ENCODE data around the gene BRME1.

The BRME1 gene

GRCh38 chr19:13873834-13874515 lies 31.9 kb downstream of the BRME1 start:
- Histone ChIP-seq H3K4me3 (no peak overlapping the region), H3K9ac (ENCODE audit: insufficient read length) (no peak overlapping the region)
- DNase-seq (ENCODE audit: low read depth, low spot score): no peak

GRCh38 chr19:13872695-13873389 lies 33.1 kb downstream of the BRME1 start:
- TF ChIP-seq EZH2 (IDR thresholded peaks at IDR 0.05) (no peak), FOXP2 (optimal IDR thresholded peaks at IDR 0.05; ENCODE audit: control extremely low read depth, extremely low read length, insufficient read depth) (no peak)
- H3K9ac ChIP-seq (ENCODE audit: insufficient read length): no peak overlapping the region
- H3K4me3 ChIP-seq: no peak overlapping the region
- H3K9me3 ChIP-seq (ENCODE audit: low read depth, low read length): no peaks in the 10 kb centered on the region
- DNase-seq (ENCODE audit: low read depth, low spot score): no peak
- H3K36me3 ChIP-seq (ENCODE audit: insufficient read depth, low read length): no peaks in the 10 kb centered on the region
- no peak overlapping the region for H3K27ac ChIP-seq

More at GRCh38 chr19:13873834-13874515, 31.9 kb downstream of the BRME1 start:
- Histone ChIP-seq H3K27ac (0 out of 2 replicates have a peak overlapping the region, but pooled peaks have one; percentile 45), H3K36me3 (ENCODE audit: insufficient read depth, low read length) (no peaks in the 10 kb centered on the region), H3K9me3 (ENCODE audit: low read depth, low read length) (no peaks in the 10 kb centered on the region)
- TF ChIP-seq FOXP2 (optimal IDR thresholded peaks at IDR 0.05; ENCODE audit: control extremely low read depth, extremely low read length, insufficient read depth) (no peak), EZH2 (IDR thresholded peaks at IDR 0.05) (no peak), POLR2AphosphoS5 (IDR thresholded peaks at IDR 0.05; ENCODE audit: borderline replicate concordance, low read depth, low read length) (no peak)

- Histone ChIP-seq H3K27ac (no peak overlapping the region), H3K36me3 (ENCODE audit: insufficient read depth, low read length) (no peaks in the 10 kb centered on the region), H3K9me3 (ENCODE audit: low read depth, low read length) (no peaks in the 10 kb centered on the region), H3K9ac (ENCODE audit: insufficient read length) (no peak overlapping the region), H3K4me3 (no peak overlapping the region)
- no peak for TF ChIP-seq FOXP2 (optimal IDR thresholded peaks at IDR 0.05; ENCODE audit: control extremely low read depth, extremely low read length, insufficient read depth)
- no peak for TF ChIP-seq EZH2 (IDR thresholded peaks at IDR 0.05)
- no peak for TF ChIP-seq POLR2AphosphoS5 (IDR thresholded peaks at IDR 0.05; ENCODE audit: borderline replicate concordance, low read depth, low read length)
- no peak for DNase-seq (ENCODE audit: low read depth, low spot score)
Measured at GRCh38 chr19:13872339-13872694, 33.6 kb downstream of the BRME1 start.

GRCh38 chr19:13870873-13871272 lies 35.0 kb downstream of the BRME1 start:
- Histone ChIP-seq H3K9me3 (ENCODE audit: low read depth, low read length) (no peaks in the 10 kb centered on the region), H3K36me3 (ENCODE audit: insufficient read depth, low read length) (no peaks in the 10 kb centered on the region), H3K27ac (no peak overlapping the region), H3K9ac (ENCODE audit: insufficient read length) (no peak overlapping the region), H3K4me3 (no peak overlapping the region)
- DNase-seq (ENCODE audit: low read depth, low spot score): no peak
- no peak for TF ChIP-seq EZH2 (IDR thresholded peaks at IDR 0.05)
- no peak for TF ChIP-seq POLR2AphosphoS5 (IDR thresholded peaks at IDR 0.05; ENCODE audit: borderline replicate concordance, low read depth, low read length)
- no peak for TF ChIP-seq FOXP2 (optimal IDR thresholded peaks at IDR 0.05; ENCODE audit: control extremely low read depth, extremely low read length, insufficient read depth)

GRCh38 chr19:13869281-13869680 lies 36.6 kb downstream of the BRME1 start:
- Histone ChIP-seq H3K36me3 (ENCODE audit: insufficient read depth, low read length) (no peaks in the 10 kb centered on the region), H3K9me3 (ENCODE audit: low read depth, low read length) (no peaks in the 10 kb centered on the region), H3K9ac (ENCODE audit: insufficient read length) (no peak overlapping the region), H3K27ac (0 out of 2 replicates have a peak overlapping the region, but pooled peaks have one; percentile 19), H3K4me3 (no peak overlapping the region)
- TF ChIP-seq FOXP2 (optimal IDR thresholded peaks at IDR 0.05; ENCODE audit: control extremely low read depth, extremely low read length, insufficient read depth) (no peak), POLR2AphosphoS5 (IDR thresholded peaks at IDR 0.05; ENCODE audit: borderline replicate concordance, low read depth, low read length) (no peak), EZH2 (IDR thresholded peaks at IDR 0.05) (no peak)
- no peak for DNase-seq (ENCODE audit: low read depth, low spot score)

GRCh38 chr19:13868663-13869062 lies 37.3 kb downstream of the BRME1 start:
- DNase-seq (ENCODE audit: low read depth, low spot score): no peak

GRCh38 chr19:13866463-13867046 lies 39.4 kb downstream of the BRME1 start:
- H3K9ac ChIP-seq (ENCODE audit: insufficient read length): no peak overlapping the region
- H3K27ac ChIP-seq: 0 out of 2 replicates have a peak overlapping the region, but pooled peaks have one; percentile 26
- no peak for TF ChIP-seq FOXP2 (optimal IDR thresholded peaks at IDR 0.05; ENCODE audit: control extremely low read depth, extremely low read length, insufficient read depth)
- no peak for TF ChIP-seq POLR2AphosphoS5 (IDR thresholded peaks at IDR 0.05; ENCODE audit: borderline replicate concordance, low read depth, low read length)
- no peak for TF ChIP-seq EZH2 (IDR thresholded peaks at IDR 0.05)
- H3K9me3 ChIP-seq (ENCODE audit: low read depth, low read length): no peaks in the 10 kb centered on the region
- no peak for DNase-seq (ENCODE audit: low read depth, low spot score)
- H3K4me3 ChIP-seq: peak overlapping the region; percentile 79
- no peaks in the 10 kb centered on the region for H3K36me3 ChIP-seq (ENCODE audit: insufficient read depth, low read length)

More at GRCh38 chr19:13868663-13869062, 37.3 kb downstream of the BRME1 start:
- Histone ChIP-seq H3K27ac (0 out of 2 replicates have a peak overlapping the region, but pooled peaks have one; percentile 19), H3K4me3 (no peak overlapping the region), H3K9ac (ENCODE audit: insufficient read length) (no peak overlapping the region), H3K36me3 (ENCODE audit: insufficient read depth, low read length) (no peaks in the 10 kb centered on the region), H3K9me3 (ENCODE audit: low read depth, low read length) (no peaks in the 10 kb centered on the region)
- no peak for TF ChIP-seq EZH2 (IDR thresholded peaks at IDR 0.05)
- no peak for TF ChIP-seq FOXP2 (optimal IDR thresholded peaks at IDR 0.05; ENCODE audit: control extremely low read depth, extremely low read length, insufficient read depth)
- TF ChIP-seq POLR2AphosphoS5 (IDR thresholded peaks at IDR 0.05; ENCODE audit: borderline replicate concordance, low read depth, low read length): no peak

Data from SK-N-MC (cell line).